WTC11 (cell line): ENCODE data around the gene EXO5. TPM values are rescaled to one million over a fixed set of nuclear protein-coding genes. Genes with fewer than 3 reads are reported as not detected.
A peak's percentile ranks its signal among the peaks of the same experiment; 100 is the strongest.

Experiments used
- ATAC-seq: fragments of 200-7000 bp; cut with Tn5 transposase; 2 replicates; pipeline ENCODE4 v1.10.0; 2021; ENCODE audit warnings: mild to moderate bottlenecking, moderate library complexity
- CTCF ChIA-PET: fragments of 300-600 bp; sonication (Branson Sonifier 250); formaldehyde crosslinking; loops from one replicate; lab custom pipeline; 2021; ENCODE audit warnings: antibody characterized with exemption; lab: Charles Lee
- POLR2A ChIA-PET: fragments of 350-600 bp; sonication (Branson Sonifier 250); formaldehyde crosslinking; loops from one replicate; lab custom pipeline; 2021; ENCODE audit warnings: antibody characterized with exemption; lab: Charles Lee
- DNase-seq: peaks from one replicate; pipeline ENCODE4 v3.0.0; 2021; ENCODE audit warnings: low spot score
- H3K27ac Mint-ChIP-seq: 2 replicates; pipeline ENCODE4 v1.8.0; 2021; ENCODE audit warnings: mixed read lengths
- H3K27me3 Mint-ChIP-seq: 2 replicates; pipeline ENCODE4 v1.8.0; 2021; ENCODE audit warnings: low read depth, mild to moderate bottlenecking, moderate library complexity, mixed read lengths
- H3K36me3 Mint-ChIP-seq: 2 replicates; pipeline ENCODE4 v1.8.0; 2021; ENCODE audit warnings: mixed read lengths
- H3K4me1 Mint-ChIP-seq: 2 replicates; pipeline ENCODE4 v1.8.0; 2022; ENCODE audit warnings: mixed read lengths
- H3K4me3 Mint-ChIP-seq: 2 replicates; pipeline ENCODE4 v1.8.0; 2021; ENCODE audit warnings: mild to moderate bottlenecking, moderate library complexity, mixed read lengths
- H3K9me3 Mint-ChIP-seq: 2 replicates; pipeline ENCODE4 v1.8.0; 2021; ENCODE audit warnings: mixed read lengths
- CBFB ChIP-seq: sonication (generic); formaldehyde crosslinking; IDR thresholded peaks from 2 replicates; pipeline ENCODE4 v1.8.1; 2022; ENCODE audit warnings: mild to moderate bottlenecking, low read depth, missing genetic modification reagents
- CREM ChIP-seq: sonication (generic); formaldehyde crosslinking; IDR thresholded peaks from 2 replicates; pipeline ENCODE4 v1.8.1; 2022; ENCODE audit warnings: mild to moderate bottlenecking, missing genetic modification reagents, moderate library complexity
- ESRRA ChIP-seq: sonication (generic); formaldehyde crosslinking; IDR thresholded peaks from 2 replicates; pipeline ENCODE4 v1.8.1; 2022; ENCODE audit warnings: mild to moderate bottlenecking, missing genetic modification reagents, borderline replicate concordance
- FOXJ3 ChIP-seq: sonication (generic); formaldehyde crosslinking; IDR thresholded peaks from 2 replicates; pipeline ENCODE4 v1.9.0; 2021; ENCODE audit warnings: missing genetic modification reagents, mild to moderate bottlenecking, borderline replicate concordance
- GABPB1 ChIP-seq: sonication (generic); formaldehyde crosslinking; IDR thresholded peaks from 2 replicates; pipeline ENCODE4 v1.8.1; 2023; ENCODE audit warnings: mild to moderate bottlenecking, missing genetic modification reagents
- GTF2I ChIP-seq: fragments of 250-450 bp; sonication (Bioruptor Pico); conservative IDR thresholded peaks from 2 replicates; pipeline ENCODE4 v1.4.0; 2021; ENCODE audit warnings: mild to moderate bottlenecking
- JUN ChIP-seq: sonication (generic); formaldehyde crosslinking; IDR thresholded peaks from 2 replicates; pipeline ENCODE4 v1.8.0; 2023; ENCODE audit warnings: mild to moderate bottlenecking, missing genetic modification reagents
- MXD4 ChIP-seq: fragments of 250-450 bp; sonication (Bioruptor Pico); IDR thresholded peaks from 2 replicates; pipeline ENCODE4 v1.8.0; 2021; ENCODE audit warnings: mild to moderate bottlenecking, moderate library complexity, borderline replicate concordance
- NR1H2 ChIP-seq: sonication (generic); formaldehyde crosslinking; IDR thresholded peaks from 2 replicates; pipeline ENCODE4 v1.9.0; 2021; ENCODE audit warnings: mild to moderate bottlenecking, moderate library complexity, missing genetic modification reagents
- NR2C2 ChIP-seq: sonication (generic); formaldehyde crosslinking; IDR thresholded peaks from 2 replicates; pipeline ENCODE4 v1.8.0; 2022; ENCODE audit warnings: mild to moderate bottlenecking, missing genetic modification reagents
- SMAD4 ChIP-seq: sonication (generic); formaldehyde crosslinking; IDR thresholded peaks from 2 replicates; pipeline ENCODE4 v1.8.0; 2022; ENCODE audit warnings: mild to moderate bottlenecking, missing genetic modification reagents
- TCF7 ChIP-seq: sonication (generic); formaldehyde crosslinking; IDR thresholded peaks from 2 replicates; pipeline ENCODE4 v1.8.0; 2022; ENCODE audit warnings: mild to moderate bottlenecking, low read depth, missing genetic modification reagents, moderate library complexity
- TP53 ChIP-seq: sonication (generic); formaldehyde crosslinking; IDR thresholded peaks from 2 replicates; pipeline ENCODE4 v1.8.1; 2023; ENCODE audit warnings: mild to moderate bottlenecking, missing genetic modification reagents
- ZNF416 ChIP-seq: fragments of 250-450 bp; sonication (Bioruptor Pico); IDR thresholded peaks from 2 replicates; pipeline ENCODE4 v1.9.0; 2021; ENCODE audit warnings: mild to moderate bottlenecking, inconsistent platforms
- ZNF671 ChIP-seq: fragments of 250-450 bp; sonication (Bioruptor Pico); IDR thresholded peaks from 2 replicates; pipeline ENCODE4 v1.8.0; 2021; ENCODE audit warnings: mild to moderate bottlenecking
- total RNA-seq: library from RNA; stranded (reverse); gene quantifications from 3 replicates; pipeline ENCODE4 v1.2.3, GENCODE V29; 2021
- TF ChIP-seq, protein P1 (sequence below): sonication (generic); formaldehyde crosslinking; IDR thresholded peaks from 2 replicates; pipeline ENCODE4 v1.8.0; 2022; ENCODE audit warnings: mild to moderate bottlenecking, missing genetic modification reagents
- TF ChIP-seq, protein P2 (sequence below): sonication (generic); formaldehyde crosslinking; IDR thresholded peaks from 2 replicates; pipeline ENCODE4 v1.8.1; 2022; ENCODE audit warnings: mild to moderate bottlenecking, missing genetic modification reagents, moderate library complexity, borderline replicate concordance
- TF ChIP-seq, protein P3 (sequence below): sonication (generic); formaldehyde crosslinking; IDR thresholded peaks from 2 replicates; pipeline ENCODE4 v1.8.1; 2023; ENCODE audit warnings: mild to moderate bottlenecking, missing genetic modification reagents
- TF ChIP-seq, protein P4 (sequence below): fragments of 250-450 bp; sonication (Bioruptor Pico); IDR thresholded peaks from 2 replicates; pipeline ENCODE4 v1.9.0; 2021; ENCODE audit warnings: mild to moderate bottlenecking
- TF ChIP-seq, protein P5 (sequence below): sonication (generic); formaldehyde crosslinking; IDR thresholded peaks from 2 replicates; pipeline ENCODE4 v1.8.1; 2022; ENCODE audit warnings: mild to moderate bottlenecking, moderate library complexity, missing genetic modification reagents
- TF ChIP-seq, protein P6 (sequence below): sonication (generic); formaldehyde crosslinking; IDR thresholded peaks from 2 replicates; pipeline ENCODE4 v1.8.0; 2023; ENCODE audit warnings: mild to moderate bottlenecking, missing genetic modification reagents
- TF ChIP-seq, protein P7 (sequence below): fragments of 250-450 bp; sonication (Bioruptor Pico); conservative IDR thresholded peaks from 2 replicates; pipeline ENCODE4 v1.9.0; 2021; ENCODE audit warnings: mild to moderate bottlenecking

EXO5 gene
- total RNA-seq, 1 experiment from 2014 or later = 5.5 TPM

DNA sequence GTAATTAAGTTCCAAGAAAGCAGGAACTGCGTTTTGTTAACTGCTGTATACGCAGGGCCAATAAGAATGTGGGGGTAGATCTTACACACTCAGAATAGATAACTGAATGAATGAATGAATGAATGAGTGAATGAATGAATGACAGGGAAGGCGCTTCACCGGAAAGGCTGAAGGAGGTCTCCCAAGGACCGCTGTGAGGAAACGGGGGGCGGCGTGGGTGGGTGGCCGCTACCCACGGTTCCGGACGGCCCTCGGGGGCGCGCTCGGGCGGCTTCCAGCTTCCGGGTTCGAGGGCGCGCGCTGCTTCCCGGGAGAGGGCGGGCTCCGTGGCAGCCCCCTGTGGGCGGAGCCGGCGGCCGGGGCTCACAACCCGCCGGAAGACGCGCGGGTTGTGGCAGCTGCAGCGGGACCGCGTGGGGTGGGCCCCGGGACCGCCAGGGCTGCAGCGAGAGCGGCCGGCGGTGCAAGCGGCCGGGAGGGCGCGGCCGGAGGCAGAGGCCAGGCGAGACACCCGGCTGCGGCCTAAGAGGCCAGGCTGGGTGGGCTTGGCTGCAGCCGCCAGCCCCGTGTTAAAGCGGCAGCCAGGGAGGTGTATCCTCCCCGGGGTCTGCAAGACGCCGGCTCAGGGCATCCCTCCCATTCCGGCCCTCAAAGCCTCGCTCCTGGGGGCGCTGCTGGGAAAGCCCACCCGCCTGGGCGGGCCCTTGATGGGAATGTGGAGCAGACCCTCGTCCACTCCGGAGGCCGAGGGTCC is 31.5 kb upstream of the EXO5 start, which contains the start of gene ZFP69 (continued):
- TF ChIP-seq, protein P1, sequence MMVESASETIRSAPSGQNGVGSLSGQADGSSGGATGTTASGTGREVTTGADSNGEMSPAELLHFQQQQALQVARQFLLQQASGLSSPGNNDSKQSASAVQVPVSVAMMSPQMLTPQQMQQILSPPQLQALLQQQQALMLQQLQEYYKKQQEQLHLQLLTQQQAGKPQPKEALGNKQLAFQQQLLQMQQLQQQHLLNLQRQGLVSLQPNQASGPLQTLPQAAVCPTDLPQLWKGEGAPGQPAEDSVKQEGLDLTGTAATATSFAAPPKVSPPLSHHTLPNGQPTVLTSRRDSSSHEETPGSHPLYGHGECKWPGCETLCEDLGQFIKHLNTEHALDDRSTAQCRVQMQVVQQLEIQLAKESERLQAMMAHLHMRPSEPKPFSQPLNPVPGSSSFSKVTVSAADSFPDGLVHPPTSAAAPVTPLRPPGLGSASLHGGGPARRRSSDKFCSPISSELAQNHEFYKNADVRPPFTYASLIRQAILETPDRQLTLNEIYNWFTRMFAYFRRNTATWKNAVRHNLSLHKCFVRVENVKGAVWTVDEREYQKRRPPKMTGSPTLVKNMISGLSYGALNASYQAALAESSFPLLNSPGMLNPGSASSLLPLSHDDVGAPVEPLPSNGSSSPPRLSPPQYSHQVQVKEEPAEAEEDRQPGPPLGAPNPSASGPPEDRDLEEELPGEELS (CRISPR knock-in tag) = 0 out of 2 replicates have a peak, but pooled peaks have one; percentile 85
- TF ChIP-seq CBFB (CRISPR knock-in tag) (no peak), CREM (CRISPR knock-in tag) (peak; percentile 61; the same call in 1 of the 2 replicates), SMAD4 (CRISPR knock-in tag) (no peak), MXD4 (CRISPR knock-in tag) (no peak), GABPB1 (CRISPR knock-in tag) (no peak; the same call in 1 of the 2 replicates)
- TF ChIP-seq, protein P2, sequence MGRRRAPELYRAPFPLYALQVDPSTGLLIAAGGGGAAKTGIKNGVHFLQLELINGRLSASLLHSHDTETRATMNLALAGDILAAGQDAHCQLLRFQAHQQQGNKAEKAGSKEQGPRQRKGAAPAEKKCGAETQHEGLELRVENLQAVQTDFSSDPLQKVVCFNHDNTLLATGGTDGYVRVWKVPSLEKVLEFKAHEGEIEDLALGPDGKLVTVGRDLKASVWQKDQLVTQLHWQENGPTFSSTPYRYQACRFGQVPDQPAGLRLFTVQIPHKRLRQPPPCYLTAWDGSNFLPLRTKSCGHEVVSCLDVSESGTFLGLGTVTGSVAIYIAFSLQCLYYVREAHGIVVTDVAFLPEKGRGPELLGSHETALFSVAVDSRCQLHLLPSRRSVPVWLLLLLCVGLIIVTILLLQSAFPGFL = no peak
- TF ChIP-seq, protein P3, sequence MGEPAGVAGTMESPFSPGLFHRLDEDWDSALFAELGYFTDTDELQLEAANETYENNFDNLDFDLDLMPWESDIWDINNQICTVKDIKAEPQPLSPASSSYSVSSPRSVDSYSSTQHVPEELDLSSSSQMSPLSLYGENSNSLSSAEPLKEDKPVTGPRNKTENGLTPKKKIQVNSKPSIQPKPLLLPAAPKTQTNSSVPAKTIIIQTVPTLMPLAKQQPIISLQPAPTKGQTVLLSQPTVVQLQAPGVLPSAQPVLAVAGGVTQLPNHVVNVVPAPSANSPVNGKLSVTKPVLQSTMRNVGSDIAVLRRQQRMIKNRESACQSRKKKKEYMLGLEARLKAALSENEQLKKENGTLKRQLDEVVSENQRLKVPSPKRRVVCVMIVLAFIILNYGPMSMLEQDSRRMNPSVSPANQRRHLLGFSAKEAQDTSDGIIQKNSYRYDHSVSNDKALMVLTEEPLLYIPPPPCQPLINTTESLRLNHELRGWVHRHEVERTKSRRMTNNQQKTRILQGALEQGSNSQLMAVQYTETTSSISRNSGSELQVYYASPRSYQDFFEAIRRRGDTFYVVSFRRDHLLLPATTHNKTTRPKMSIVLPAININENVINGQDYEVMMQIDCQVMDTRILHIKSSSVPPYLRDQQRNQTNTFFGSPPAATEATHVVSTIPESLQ (CRISPR knock-in tag) = no peak
- TF ChIP-seq, protein P4, sequence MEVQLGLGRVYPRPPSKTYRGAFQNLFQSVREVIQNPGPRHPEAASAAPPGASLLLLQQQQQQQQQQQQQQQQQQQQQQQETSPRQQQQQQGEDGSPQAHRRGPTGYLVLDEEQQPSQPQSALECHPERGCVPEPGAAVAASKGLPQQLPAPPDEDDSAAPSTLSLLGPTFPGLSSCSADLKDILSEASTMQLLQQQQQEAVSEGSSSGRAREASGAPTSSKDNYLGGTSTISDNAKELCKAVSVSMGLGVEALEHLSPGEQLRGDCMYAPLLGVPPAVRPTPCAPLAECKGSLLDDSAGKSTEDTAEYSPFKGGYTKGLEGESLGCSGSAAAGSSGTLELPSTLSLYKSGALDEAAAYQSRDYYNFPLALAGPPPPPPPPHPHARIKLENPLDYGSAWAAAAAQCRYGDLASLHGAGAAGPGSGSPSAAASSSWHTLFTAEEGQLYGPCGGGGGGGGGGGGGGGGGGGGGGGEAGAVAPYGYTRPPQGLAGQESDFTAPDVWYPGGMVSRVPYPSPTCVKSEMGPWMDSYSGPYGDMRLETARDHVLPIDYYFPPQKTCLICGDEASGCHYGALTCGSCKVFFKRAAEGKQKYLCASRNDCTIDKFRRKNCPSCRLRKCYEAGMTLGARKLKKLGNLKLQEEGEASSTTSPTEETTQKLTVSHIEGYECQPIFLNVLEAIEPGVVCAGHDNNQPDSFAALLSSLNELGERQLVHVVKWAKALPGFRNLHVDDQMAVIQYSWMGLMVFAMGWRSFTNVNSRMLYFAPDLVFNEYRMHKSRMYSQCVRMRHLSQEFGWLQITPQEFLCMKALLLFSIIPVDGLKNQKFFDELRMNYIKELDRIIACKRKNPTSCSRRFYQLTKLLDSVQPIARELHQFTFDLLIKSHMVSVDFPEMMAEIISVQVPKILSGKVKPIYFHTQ = no peak
- TF ChIP-seq, all 79 proteins: peak for 20

DNA sequence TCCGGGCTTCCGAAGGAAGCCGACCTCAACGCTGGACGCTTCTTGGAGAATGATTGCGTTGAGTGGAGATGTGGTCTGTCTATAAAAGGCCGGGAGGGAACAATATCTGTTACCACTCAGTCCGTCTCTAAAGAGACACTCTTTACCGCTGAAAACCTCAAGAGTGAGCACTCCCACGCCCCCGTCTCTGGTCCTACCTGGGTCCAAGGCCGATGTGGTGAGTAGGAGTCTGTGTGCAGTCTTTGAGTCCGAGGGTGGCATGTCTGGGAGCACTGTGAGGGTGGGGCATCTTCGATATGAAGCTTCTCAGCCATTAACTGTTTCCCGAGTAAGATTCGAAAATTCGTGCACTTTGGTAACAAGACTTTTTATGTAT is 30.9 kb upstream of the EXO5 start:
- ChIA-PET POLR2A (no interaction called here), CTCF (interaction anchor here (0.9 to 1.6 kb wide), 4 partner anchors 39 to 334 kb away, joined by 3 read pairs; no protein-coding TSS in a partner anchor)
- ATAC-seq (peak; percentile 33; the same call in 1 of the 2 replicates), DNase-seq (no peak)
- H3K27me3 Mint-ChIP-seq = peaks cover 26% of the 10 kb centered on the region
- H3K4me1 Mint-ChIP-seq = peaks cover 15% of the 10 kb centered on the region
- H3K4me3 Mint-ChIP-seq = peak overlapping the region; percentile 83
- peaks cover 5% of the 10 kb centered on the region; the same call in 1 of the 2 replicates for H3K36me3 Mint-ChIP-seq
- no peak overlapping the region for H3K27ac Mint-ChIP-seq
- peaks cover 21% of the 10 kb centered on the region for H3K9me3 Mint-ChIP-seq
- TF ChIP-seq, protein P5, sequence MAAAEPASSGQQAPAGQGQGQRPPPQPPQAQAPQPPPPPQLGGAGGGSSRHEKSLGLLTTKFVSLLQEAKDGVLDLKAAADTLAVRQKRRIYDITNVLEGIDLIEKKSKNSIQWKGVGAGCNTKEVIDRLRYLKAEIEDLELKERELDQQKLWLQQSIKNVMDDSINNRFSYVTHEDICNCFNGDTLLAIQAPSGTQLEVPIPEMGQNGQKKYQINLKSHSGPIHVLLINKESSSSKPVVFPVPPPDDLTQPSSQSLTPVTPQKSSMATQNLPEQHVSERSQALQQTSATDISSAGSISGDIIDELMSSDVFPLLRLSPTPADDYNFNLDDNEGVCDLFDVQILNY (CRISPR knock-in tag) = no peak
- no peak for TF ChIP-seq JUN
- TF ChIP-seq, protein P6, sequence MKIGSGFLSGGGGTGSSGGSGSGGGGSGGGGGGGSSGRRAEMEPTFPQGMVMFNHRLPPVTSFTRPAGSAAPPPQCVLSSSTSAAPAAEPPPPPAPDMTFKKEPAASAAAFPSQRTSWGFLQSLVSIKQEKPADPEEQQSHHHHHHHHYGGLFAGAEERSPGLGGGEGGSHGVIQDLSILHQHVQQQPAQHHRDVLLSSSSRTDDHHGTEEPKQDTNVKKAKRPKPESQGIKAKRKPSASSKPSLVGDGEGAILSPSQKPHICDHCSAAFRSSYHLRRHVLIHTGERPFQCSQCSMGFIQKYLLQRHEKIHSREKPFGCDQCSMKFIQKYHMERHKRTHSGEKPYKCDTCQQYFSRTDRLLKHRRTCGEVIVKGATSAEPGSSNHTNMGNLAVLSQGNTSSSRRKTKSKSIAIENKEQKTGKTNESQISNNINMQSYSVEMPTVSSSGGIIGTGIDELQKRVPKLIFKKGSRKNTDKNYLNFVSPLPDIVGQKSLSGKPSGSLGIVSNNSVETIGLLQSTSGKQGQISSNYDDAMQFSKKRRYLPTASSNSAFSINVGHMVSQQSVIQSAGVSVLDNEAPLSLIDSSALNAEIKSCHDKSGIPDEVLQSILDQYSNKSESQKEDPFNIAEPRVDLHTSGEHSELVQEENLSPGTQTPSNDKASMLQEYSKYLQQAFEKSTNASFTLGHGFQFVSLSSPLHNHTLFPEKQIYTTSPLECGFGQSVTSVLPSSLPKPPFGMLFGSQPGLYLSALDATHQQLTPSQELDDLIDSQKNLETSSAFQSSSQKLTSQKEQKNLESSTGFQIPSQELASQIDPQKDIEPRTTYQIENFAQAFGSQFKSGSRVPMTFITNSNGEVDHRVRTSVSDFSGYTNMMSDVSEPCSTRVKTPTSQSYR (CRISPR knock-in tag) = no peak
- no peak for TF ChIP-seq CREM (CRISPR knock-in tag)
- TF ChIP-seq ZNF416 (CRISPR knock-in tag) = no peak
- TF ChIP-seq, protein P7, sequence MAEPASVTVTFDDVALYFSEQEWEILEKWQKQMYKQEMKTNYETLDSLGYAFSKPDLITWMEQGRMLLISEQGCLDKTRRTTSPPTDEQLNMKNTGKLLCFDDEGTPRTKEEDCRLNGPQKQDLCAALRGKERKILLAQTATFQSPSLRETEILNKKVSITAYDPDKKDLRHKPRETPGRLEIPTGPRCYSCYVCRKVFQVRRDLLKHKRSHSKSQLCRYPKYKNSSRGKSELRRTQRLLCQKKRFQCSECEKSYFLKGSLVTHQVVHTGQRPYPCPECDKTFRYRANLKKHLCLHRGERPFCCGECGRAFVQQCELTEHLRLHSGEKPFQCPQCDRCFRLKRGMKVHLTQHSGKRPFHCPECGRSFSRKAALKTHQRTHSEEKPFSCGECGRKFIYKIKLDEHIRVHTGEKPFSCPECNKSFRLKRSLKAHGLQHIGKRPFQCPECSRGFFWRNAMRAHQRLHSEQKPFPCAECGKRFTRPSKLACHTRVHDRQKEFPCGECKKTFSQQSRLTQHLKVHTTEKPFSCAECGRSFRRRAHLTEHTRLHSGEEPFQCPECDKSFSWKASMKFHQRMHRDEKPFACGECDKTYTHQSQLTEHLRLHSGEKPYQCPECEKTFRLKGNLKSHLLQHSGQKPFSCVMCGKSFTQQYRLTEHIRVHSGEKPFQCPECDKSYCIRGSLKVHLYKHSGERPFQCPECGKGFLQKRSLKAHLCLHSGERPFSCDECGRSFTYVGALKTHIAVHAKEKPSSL (CRISPR knock-in tag) = no peak
- no peak for TF ChIP-seq GTF2I (CRISPR knock-in tag)
- TF ChIP-seq TCF7 = no peak
- no peak for TF ChIP-seq ESRRA (CRISPR knock-in tag)
- no peak for TF ChIP-seq SMAD4 (CRISPR knock-in tag)
- TF ChIP-seq TP53 (CRISPR knock-in tag) = no peak
- TF ChIP-seq ZNF671 (CRISPR knock-in tag) = no peak
- TF ChIP-seq NR1H2 (CRISPR knock-in tag) = no peak
- no peak for TF ChIP-seq NR2C2 (CRISPR knock-in tag)
- no peak for TF ChIP-seq FOXJ3 (CRISPR knock-in tag)
